ENCODE data around the gene TEK.
A peak's percentile ranks its signal among the peaks of the same experiment; 100 is the strongest.
"Not testable (repeated sequence)": the region's sequence is repeated elsewhere in the genome, so short reads cannot be mapped to it uniquely, and the experiment has no call there.

TEK gene

GRCh38 chr9:27182421-27182820 lies 73.4 kb downstream of the TEK start:
- DNase-seq, result no peak

DNA sequence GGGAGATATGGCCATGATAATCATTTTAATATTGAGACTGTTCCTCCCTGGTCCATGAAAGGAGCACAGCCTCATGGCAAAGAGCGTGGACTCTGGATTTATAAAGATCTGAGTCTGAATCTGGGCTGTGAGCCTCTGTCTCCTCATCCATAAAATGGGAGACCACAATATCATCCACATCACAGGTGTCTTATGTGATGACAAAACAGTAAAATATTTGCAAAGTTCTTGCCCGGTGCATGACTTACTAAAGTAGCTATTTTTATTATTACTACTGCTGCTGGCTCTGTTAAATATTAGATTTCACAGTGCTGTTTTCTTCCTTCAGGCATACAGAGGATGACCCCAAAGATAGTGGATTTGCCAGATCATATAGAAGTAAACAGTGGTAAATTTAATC lies 74.1 kb downstream of the TEK start:
- no peak for DNase-seq

DNA sequence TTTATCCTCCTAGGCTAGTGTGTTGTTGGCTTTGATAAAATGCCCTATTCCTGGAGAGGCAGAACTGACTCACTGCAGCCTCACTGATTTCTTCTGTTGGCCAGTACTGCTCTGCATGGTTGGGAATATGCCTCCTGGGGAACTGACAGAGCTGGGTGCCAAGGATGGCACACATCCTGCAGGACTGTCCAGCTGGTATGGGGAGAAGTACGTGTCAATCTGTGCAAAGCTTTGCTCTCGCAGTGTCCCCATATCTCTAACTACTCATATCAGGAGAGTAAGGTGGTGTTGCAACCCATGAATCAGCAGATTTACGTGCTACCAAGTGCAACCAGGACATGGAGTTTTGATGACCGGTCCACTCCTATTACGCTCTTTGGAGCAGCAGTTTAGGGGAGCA lies 74.7 kb downstream of the TEK start:
- DNase-seq, result no peak

- no peak for DNase-seq
Observed at GRCh38 chr9:27184556-27185351, 75.7 kb downstream of the TEK start.

- DNase-seq, result no peak
Observed at GRCh38 chr9:27188426-27188825, 79.4 kb downstream of the TEK start.

GRCh38 chr9:27189426-27189825 lies 80.4 kb downstream of the TEK start:
- no peak for DNase-seq

DNA sequence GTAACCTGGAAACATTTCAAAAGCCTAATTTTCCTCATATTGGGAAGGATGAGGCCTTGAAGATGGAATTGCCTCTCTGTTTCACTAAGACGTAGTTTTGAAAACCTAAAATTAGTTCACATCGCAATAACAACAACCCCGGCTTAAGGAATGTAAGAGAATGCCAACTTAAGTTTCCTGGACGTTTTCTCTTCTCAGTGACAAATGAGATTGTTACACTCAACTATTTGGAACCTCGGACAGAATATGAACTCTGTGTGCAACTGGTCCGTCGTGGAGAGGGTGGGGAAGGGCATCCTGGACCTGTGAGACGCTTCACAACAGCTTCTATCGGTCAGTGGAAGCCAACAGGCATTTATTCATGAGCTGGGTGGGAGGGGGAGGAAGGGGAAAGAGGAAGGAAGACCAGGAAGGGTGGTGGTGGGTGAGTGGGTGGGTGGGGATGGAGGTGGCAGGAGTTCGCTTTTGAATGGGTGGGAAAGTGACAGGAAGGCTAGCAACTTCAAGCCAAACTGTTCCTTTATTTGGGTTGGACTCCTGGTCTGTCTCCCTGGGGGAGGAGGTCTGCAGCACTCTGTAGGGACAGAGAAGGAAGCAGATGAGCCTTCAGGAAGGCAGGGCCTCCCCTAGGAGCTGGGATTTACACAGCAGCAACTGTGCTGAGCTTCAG lies 83.4 kb downstream of the TEK start:
- DNase-seq, result no peak

GRCh38 chr9:27193886-27194285 lies 84.9 kb downstream of the TEK start:
- DNase-seq, result peak; percentile 46

DNA sequence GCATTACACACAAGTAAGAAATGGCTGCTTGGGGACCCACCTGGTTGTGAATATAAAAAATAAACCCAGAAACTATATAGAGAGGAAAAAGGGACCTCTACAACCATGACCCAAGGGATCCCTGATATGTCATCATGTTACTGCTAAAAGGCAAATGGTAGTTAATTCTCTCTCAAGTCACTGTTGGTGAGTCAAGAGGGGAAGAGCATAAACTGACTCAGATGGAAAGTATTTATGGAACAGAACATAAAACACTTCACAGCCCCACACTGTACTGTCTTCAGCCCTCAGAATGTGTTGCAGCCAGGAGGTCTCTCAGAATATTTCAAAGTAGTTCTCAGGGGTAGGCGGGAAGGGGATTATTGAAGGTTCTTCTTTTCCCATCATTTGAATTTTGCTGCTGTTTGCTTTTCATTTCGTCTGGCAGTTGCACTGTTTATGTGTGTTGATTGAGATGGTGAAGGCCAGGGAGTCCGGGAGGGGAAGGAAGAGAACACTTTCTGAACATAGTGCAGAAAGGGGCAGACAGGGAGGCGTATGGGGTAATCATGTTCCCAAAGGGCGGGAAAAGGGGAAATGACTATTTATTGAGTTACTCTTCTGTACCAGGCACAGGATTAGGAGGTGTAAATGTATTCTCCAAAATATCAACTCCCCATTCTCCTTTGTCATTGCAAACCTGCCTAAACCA lies 85.5 kb downstream of the TEK start:
- DNase-seq, result peak; percentile 94

DNA sequence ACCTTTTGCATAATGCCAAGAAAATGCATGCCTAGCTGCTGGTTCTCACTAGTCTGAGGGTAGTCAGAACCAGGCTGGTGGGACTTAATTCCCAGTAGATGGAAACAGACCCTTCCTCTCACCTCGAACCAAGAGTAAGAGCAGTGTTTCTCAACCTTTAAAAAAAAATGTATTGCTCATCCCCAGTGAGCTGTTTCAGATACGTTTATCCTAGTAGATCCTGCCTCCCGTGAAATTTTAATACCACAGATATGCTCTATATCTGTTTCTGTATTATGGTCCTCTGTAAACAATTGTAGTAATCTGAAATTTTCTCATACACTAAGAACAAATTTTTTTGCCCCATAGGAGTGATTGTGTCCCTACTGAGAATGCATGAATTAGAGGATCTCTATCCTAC lies 86.2 kb downstream of the TEK start:
- no peak for DNase-seq

GRCh38 chr9:27196383-27196782 lies 87.4 kb downstream of the TEK start:
- no peak for DNase-seq

GRCh38 chr9:27198190-27198589 lies 89.2 kb downstream of the TEK start:
- DNase-seq, result no peak

DNA sequence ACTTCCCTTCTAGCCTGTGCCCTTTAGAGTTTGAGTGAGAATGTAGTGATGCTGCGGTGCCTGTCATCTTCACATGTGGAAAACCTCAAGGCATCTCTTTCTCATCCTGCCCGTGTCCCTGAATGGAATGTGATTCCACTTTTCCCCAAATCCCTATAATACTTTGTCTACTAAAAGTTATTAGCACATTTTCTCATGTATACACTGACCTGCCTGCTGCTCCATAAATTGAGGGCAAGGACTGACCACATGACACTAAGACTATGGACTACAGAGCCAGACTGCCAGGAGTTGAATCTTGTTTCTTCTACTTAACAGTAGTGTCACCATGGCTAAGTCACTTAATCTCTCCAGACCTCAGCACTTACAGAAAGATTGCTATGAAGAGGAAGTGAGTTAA lies 93.0 kb downstream of the TEK start:
- DNase-seq, result no peak

DNA sequence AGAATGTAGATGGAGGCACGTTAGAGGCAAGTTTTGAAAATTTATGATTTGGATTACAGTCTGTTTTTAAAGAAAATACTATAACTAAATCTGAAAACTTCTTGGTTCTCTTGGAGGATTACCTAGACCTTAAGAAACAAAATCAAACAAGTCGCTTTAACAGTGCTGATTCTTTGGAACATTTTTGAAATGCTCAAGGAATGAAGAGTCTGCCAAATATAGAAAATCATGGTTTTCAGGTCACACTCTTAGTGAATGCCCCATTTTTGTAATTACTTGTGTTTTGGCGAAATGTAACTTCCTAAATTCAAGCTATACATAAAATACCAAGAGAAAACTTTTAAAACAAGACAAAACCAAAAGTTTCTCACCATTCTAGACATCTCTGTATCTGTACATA lies 94.8 kb downstream of the TEK start:
- no peak for DNase-seq

DNA sequence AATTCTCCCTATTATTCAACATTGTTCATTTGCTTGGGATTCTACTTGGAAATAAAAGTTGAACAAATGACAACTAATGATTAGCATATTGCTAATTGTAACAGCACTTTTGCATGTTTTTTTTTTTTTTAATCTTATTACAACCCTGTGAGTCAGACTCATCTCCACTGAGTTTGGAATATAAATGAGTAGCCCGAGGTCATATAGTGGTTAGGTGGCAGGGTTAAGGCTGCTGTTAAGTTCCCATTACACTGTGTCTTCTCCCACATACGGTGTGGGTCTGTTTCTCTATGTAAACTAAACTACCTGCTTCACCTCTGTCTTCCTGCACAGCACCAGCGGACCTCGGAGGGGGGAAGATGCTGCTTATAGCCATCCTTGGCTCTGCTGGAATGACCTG lies 95.6 kb downstream of the TEK start:
- DNase-seq, result no peak

- no peak for DNase-seq
Observed at GRCh38 chr9:27205198-27205597, 96.2 kb downstream of the TEK start.

- DNase-seq, result no peak
Observed at GRCh38 chr9:27206041-27206440, 97.0 kb downstream of the TEK start.

- DNase-seq, result no peak
Observed at GRCh38 chr9:27209034-27209433, 100.0 kb downstream of the TEK start.

GRCh38 chr9:27210588-27210987 lies 101.6 kb downstream of the TEK start:
- DNase-seq, result no peak

DNA sequence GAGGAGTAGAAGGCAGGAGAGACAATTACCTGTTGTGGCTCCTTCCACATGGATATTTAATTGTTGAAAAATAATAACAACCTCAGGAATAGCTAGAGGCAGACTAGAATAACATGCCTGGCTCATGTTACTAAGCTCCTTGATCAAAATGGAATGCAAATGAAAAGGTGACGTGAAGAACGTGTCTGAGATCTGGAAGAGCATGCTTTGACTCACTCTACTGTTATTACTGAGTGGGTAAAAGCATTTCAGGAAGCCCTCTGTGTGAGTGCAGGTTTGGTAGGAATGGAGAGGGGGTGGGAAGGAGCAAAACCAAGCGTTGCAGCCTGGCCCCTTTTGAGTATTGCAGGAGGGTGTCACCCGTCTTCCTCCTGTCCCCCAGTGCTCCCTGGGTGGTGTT lies 103.2 kb downstream of the TEK start:
- no peak for DNase-seq

- no peak for DNase-seq
Observed at GRCh38 chr9:27212621-27213020, 103.6 kb downstream of the TEK start.

DNA sequence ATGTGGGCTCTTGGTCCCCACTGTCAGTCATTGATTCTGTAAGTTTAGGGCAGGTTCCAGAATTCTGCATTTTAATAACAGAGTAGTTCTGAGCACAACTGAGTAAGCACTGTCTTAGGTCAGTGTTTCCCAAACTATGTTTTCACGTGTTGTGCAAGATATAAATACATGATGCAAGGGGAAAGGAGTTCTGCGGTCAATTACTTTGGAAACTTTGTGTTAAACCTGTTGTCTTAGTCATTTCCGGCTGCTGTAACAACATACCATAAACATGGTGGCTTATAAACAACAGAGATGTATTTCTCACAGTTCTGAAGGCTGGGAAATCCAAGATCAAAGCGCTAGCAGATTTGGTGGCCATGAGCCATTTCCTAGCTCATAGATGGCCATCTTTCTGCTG lies 118.2 kb downstream of the TEK start:
- no peak for DNase-seq

DNA sequence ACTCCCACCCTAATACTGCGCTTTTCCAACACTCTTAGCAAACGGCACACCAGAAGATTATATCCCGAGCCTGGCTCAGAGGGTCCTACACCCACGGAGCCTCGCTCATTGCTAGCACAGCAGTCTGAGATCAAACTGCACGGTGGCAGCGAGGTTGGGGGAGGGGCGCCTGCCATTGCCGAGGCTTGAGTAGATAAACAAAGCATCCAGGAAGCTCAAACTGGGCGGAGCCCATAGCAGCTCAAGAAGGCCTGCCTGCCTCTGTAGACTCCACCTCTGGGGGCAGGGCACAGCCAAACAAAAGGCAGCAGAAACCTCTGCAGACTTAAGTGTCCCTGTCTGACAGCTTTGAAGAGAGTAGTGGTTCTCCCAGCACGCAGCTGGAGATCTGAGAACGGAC lies 130.6 kb downstream of the TEK start:
- not testable (repeated sequence) for DNase-seq

GRCh38 chr9:27247756-27248155 lies 138.7 kb downstream of the TEK start:
- peak; percentile 34 for DNase-seq

Measured in fibroblast of skin of right quadriceps (primary cell).